ENCODE measurements around the gene LAIR1.
"Not testable (repeated sequence)": the region's sequence is repeated elsewhere in the genome, so short reads cannot be mapped to it uniquely, and the experiment has no call there.

Gene LAIR1

GRCh38 chr19:54331626-54332025, 33.1 kb downstream of the LAIR1 start:
- Histone ChIP-seq H3K9me2 (replicated peaks; ENCODE audit: insufficient read depth, low read length) (no peaks in the 10 kb centered on the region), H3K36me3 (ENCODE audit: low read length) (no peaks in the 10 kb centered on the region), H3F3A (ENCODE audit: insufficient read depth) (no peaks in the 10 kb centered on the region), H3K9me3 (ENCODE audit: insufficient read depth, low read length) (no peaks in the 10 kb centered on the region), H4K20me1 (ENCODE audit: low read depth, low read length) (no peaks in the 10 kb centered on the region), H3K27ac (ENCODE audit: low read depth, low read length) (no peak overlapping the region), H3K9ac (ENCODE audit: low read length) (no peak overlapping the region), H3K79me2 (ENCODE audit: insufficient read depth, low read length) (no peaks in the 10 kb centered on the region), H3K27me3 (ENCODE audit: low read length) (no peaks in the 10 kb centered on the region), H3K4me2 (ENCODE audit: low read depth, low read length, poor library complexity, severe bottlenecking) (no peak overlapping the region), H3K4me3 (ENCODE audit: insufficient read depth, low read length, poor library complexity, severe bottlenecking) (no peak overlapping the region), H2AFZ (ENCODE audit: low read depth, low read length, severe bottlenecking) (no peak overlapping the region)
- TF ChIP-seq CTCF (IDR thresholded peaks at IDR 0.05; ENCODE audit: insufficient read depth, low read length, poor library complexity, severe bottlenecking) (no peak), EZH2phosphoT487 (conservative IDR thresholded peaks at IDR 0.05; ENCODE audit: low read length) (no peak)

GRCh38 chr19:54329476-54330165, 35.1 kb downstream of the LAIR1 start:
- TF ChIP-seq CTCF (IDR thresholded peaks at IDR 0.05; ENCODE audit: insufficient read depth, low read length, poor library complexity, severe bottlenecking) (no peak), EZH2phosphoT487 (conservative IDR thresholded peaks at IDR 0.05; ENCODE audit: low read length) (no peak)
- no peaks in the 10 kb centered on the region for H3K36me3 ChIP-seq (ENCODE audit: low read length)

DNA sequence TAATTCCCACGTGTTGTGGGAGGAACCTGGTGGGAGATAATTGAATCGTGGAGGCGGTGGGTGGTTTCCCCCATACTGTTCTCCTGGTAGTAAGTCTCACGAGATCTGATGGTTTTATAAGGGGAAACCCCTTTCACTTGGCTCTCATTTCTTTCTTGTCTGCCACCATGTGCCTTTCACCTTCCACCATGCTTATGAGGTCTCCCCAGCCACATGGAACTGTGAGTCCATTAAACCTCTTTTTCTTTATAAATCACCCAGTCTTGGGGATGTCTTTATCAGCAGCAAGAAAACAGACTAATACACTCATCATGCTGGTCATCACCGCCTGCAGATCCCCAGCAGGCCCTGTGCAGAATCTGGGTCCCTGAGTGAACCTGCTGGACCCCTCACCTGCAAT, 36.0 kb downstream of the LAIR1 start:
- H2AFZ ChIP-seq (ENCODE audit: low read depth, low read length, severe bottlenecking); H3K36me3 ChIP-seq (ENCODE audit: low read length); H4K20me1 ChIP-seq (ENCODE audit: low read depth, low read length); H3K4me2 ChIP-seq (ENCODE audit: low read depth, low read length, poor library complexity, severe bottlenecking); H3K27ac ChIP-seq (ENCODE audit: low read depth, low read length); H3K9ac ChIP-seq (ENCODE audit: low read length); H3K9me3 ChIP-seq (ENCODE audit: insufficient read depth, low read length); H3K79me2 ChIP-seq (ENCODE audit: insufficient read depth, low read length); H3K9me2 ChIP-seq (replicated peaks; ENCODE audit: insufficient read depth, low read length); H3K4me3 ChIP-seq (ENCODE audit: insufficient read depth, low read length, poor library complexity, severe bottlenecking); H3K27me3 ChIP-seq (ENCODE audit: low read length); H3F3A ChIP-seq (ENCODE audit: insufficient read depth): not testable (repeated sequence)

More at GRCh38 chr19:54329476-54330165, 35.1 kb downstream of the LAIR1 start:
- H3K9ac ChIP-seq (ENCODE audit: low read length), result no peak overlapping the region
- no peaks in the 10 kb centered on the region for H3K9me3 ChIP-seq (ENCODE audit: insufficient read depth, low read length)
- H3K79me2 ChIP-seq (ENCODE audit: insufficient read depth, low read length), result no peaks in the 10 kb centered on the region
- no peaks in the 10 kb centered on the region for H3K9me2 ChIP-seq (replicated peaks; ENCODE audit: insufficient read depth, low read length)
- no peaks in the 10 kb centered on the region for H4K20me1 ChIP-seq (ENCODE audit: low read depth, low read length)
- H3K27me3 ChIP-seq (ENCODE audit: low read length), result no peaks in the 10 kb centered on the region
- H3K4me3 ChIP-seq (ENCODE audit: insufficient read depth, low read length, poor library complexity, severe bottlenecking), result no peak overlapping the region
- no peak overlapping the region for H3K27ac ChIP-seq (ENCODE audit: low read depth, low read length)
- no peak overlapping the region for H3K4me2 ChIP-seq (ENCODE audit: low read depth, low read length, poor library complexity, severe bottlenecking)
- H2AFZ ChIP-seq (ENCODE audit: low read depth, low read length, severe bottlenecking), result no peak overlapping the region
- no peaks in the 10 kb centered on the region for H3F3A ChIP-seq (ENCODE audit: insufficient read depth)

DNA sequence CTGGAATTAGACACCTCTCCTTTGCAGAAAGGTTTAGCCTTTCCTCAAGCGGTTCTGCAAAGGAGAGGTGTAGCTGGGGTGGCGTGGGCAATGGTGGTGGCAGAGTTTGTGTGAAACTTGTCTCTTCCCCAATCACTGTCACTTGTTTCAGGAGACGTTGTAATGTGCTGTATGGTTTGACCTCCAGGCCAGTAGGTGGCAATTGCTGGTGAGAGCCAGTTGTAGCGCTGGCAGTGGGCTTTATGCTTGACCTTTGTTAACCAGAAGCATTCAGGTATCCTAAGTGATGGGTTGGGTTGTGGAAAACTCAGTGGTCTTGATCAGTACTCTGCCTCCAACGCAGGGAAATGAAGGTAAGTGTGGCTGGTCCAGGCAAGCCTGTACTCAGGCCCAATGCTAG, 39.1 kb downstream of the LAIR1 start:
- Histone ChIP-seq H3K4me3 (ENCODE audit: insufficient read depth, low read length, poor library complexity, severe bottlenecking) (no peak overlapping the region), H3K9me2 (replicated peaks; ENCODE audit: insufficient read depth, low read length) (no peaks in the 10 kb centered on the region), H3K4me2 (ENCODE audit: low read depth, low read length, poor library complexity, severe bottlenecking) (no peak overlapping the region), H3K27me3 (ENCODE audit: low read length) (no peaks in the 10 kb centered on the region), H3K27ac (ENCODE audit: low read depth, low read length) (no peak overlapping the region), H3K36me3 (ENCODE audit: low read length) (no peaks in the 10 kb centered on the region), H3K9ac (ENCODE audit: low read length) (no peak overlapping the region), H3K9me3 (ENCODE audit: insufficient read depth, low read length) (no peaks in the 10 kb centered on the region), H4K20me1 (ENCODE audit: low read depth, low read length) (no peaks in the 10 kb centered on the region), H3K79me2 (ENCODE audit: insufficient read depth, low read length) (no peaks in the 10 kb centered on the region), H3F3A (ENCODE audit: insufficient read depth) (no peaks in the 10 kb centered on the region), H2AFZ (ENCODE audit: low read depth, low read length, severe bottlenecking) (no peak overlapping the region)
- TF ChIP-seq EZH2phosphoT487 (conservative IDR thresholded peaks at IDR 0.05; ENCODE audit: low read length) (no peak), CTCF (IDR thresholded peaks at IDR 0.05; ENCODE audit: insufficient read depth, low read length, poor library complexity, severe bottlenecking) (no peak)

Measured in SU-DHL-6 (cell line).